Stimulated activated CD8-positive, alpha-beta memory T cell treated with anti-CD3 and anti-CD28 coated beads, Interleukin-7, amount 100 ng/mL, for 24 hours (primary cell): Measurements from ENCODE around the gene CDH1.
"Not testable (repeated sequence)": the region's sequence is repeated elsewhere in the genome, so short reads cannot be mapped to it uniquely, and the experiment has no call there.

Experiments
- DNase-seq: peaks from one replicate; pipeline ENCODE4 v3.0.0-alpha.2; 2020; ENCODE audit warnings: low read depth

Gene CDH1

GRCh38 chr16:68737046-68737729 is at the start of gene CDH1:
CDH1 (plus strand) TSS chr16:68737292; CDS start chr16:68737416, 124 bp downstream.
- DNase-seq = no peak

GRCh38 chr16:68689921-68690320 is 47.2 kb upstream of the CDH1 start:
- DNase-seq = no peak

GRCh38 chr16:68695575-68695974 is 41.5 kb upstream of the CDH1 start:
- DNase-seq = no peak

GRCh38 chr16:68696514-68696913 is 40.6 kb upstream of the CDH1 start:
- DNase-seq = no peak

- no peak for DNase-seq
Observed at GRCh38 chr16:68698091-68698490, 39.0 kb upstream of the CDH1 start.

GRCh38 chr16:68700120-68700519 is 37.0 kb upstream of the CDH1 start:
- no peak for DNase-seq

- DNase-seq = no peak
Observed at GRCh38 chr16:68700831-68701230, 36.3 kb upstream of the CDH1 start.

- DNase-seq = peak; percentile 27
Observed at GRCh38 chr16:68704232-68704867, 32.7 kb upstream of the CDH1 start.

- no peak for DNase-seq
Observed at GRCh38 chr16:68707340-68708152, 29.5 kb upstream of the CDH1 start.

GRCh38 chr16:68710211-68710610 is 26.9 kb upstream of the CDH1 start:
- no peak for DNase-seq

- DNase-seq = no peak
Observed at GRCh38 chr16:68711421-68712139, 25.5 kb upstream of the CDH1 start.

- DNase-seq = no peak
Observed at GRCh38 chr16:68713361-68713760, 23.7 kb upstream of the CDH1 start.

GRCh38 chr16:68715471-68715870 is 21.6 kb upstream of the CDH1 start:
- no peak for DNase-seq

- not testable (repeated sequence) for DNase-seq
Observed at GRCh38 chr16:68716516-68716915, 20.6 kb upstream of the CDH1 start.

GRCh38 chr16:68717684-68718083 is 19.4 kb upstream of the CDH1 start:
- DNase-seq = no peak

GRCh38 chr16:68718590-68718989 is 18.5 kb upstream of the CDH1 start:
- no peak for DNase-seq

GRCh38 chr16:68719993-68720489 is 17.1 kb upstream of the CDH1 start:
- no peak for DNase-seq

- no peak for DNase-seq
Observed at GRCh38 chr16:68722119-68723024, 14.7 kb upstream of the CDH1 start.

GRCh38 chr16:68724797-68725196 is 12.3 kb upstream of the CDH1 start:
- no peak for DNase-seq

- no peak for DNase-seq
Observed at GRCh38 chr16:68728523-68728922, 8.6 kb upstream of the CDH1 start.

- DNase-seq = no peak
Observed at GRCh38 chr16:68731637-68732036, 5.5 kb upstream of the CDH1 start.
